B cell (primary cell): Measurements from ENCODE around the gene KAT7.

Experiments
- CTCF ChIP-seq: fragments of 200-600 bp; IDR thresholded peaks from one replicate; pipeline ENCODE4 v1.8.0; 2022; ENCODE audit warnings: antibody characterized with exemption, mild to moderate bottlenecking
- EZH2 ChIP-seq: IDR thresholded peaks from 2 replicates; pipeline ENCODE4 v1.6.1; 2012; ENCODE audit warnings: borderline replicate concordance, low read depth, mild to moderate bottlenecking, moderate library complexity, low read length; ENCODE audit not compliant: insufficient read depth, poor library complexity, severe bottlenecking

DNA sequence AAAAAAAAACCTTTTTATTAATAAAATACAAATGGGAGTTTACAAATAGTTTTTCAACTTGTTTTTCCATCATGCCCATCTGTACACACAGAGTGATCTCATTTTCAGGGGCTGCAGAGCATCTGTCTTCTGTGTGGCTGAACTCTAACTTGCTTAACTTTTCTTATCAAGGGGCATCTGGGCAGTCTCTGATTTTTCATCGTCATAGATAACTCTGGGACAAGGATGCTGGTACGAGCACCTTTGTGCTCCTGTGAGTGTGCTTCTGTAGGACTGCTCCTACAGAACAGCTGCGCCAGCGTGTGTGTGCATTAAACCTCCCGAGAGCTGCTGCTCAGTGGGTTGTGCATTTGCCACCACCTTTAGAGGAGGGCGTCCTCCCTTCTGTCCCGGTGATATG lies 94.0 kb downstream of the KAT7 start:
- TF ChIP-seq CTCF (no peak), EZH2 (no peak)
